Measurements from ENCODE around the gene RGS7.

Gene RGS7

GRCh38 chr1:240973875-240974274 is 383.1 kb downstream of the RGS7 start:
- no peak for TF ChIP-seq CTCF (IDR thresholded peaks at IDR 0.05)

- no peak for TF ChIP-seq CTCF (IDR thresholded peaks at IDR 0.05)
Observed at GRCh38 chr1:240970253-240970652, 386.8 kb downstream of the RGS7 start.

- no peak for TF ChIP-seq CTCF (IDR thresholded peaks at IDR 0.05)
Observed at GRCh38 chr1:240968864-240969263, 388.1 kb downstream of the RGS7 start.

GRCh38 chr1:240967070-240967724 is 389.8 kb downstream of the RGS7 start:
- no peak for TF ChIP-seq CTCF (IDR thresholded peaks at IDR 0.05)

GRCh38 chr1:240965581-240966091 is 391.4 kb downstream of the RGS7 start:
- no peak for TF ChIP-seq CTCF (IDR thresholded peaks at IDR 0.05)

GRCh38 chr1:240962086-240962485 is 394.9 kb downstream of the RGS7 start:
- TF ChIP-seq CTCF (IDR thresholded peaks at IDR 0.05): no peak

GRCh38 chr1:240956424-240956823 is 400.6 kb downstream of the RGS7 start:
- no peak for TF ChIP-seq CTCF (IDR thresholded peaks at IDR 0.05)

- no peak for TF ChIP-seq CTCF (IDR thresholded peaks at IDR 0.05)
Observed at GRCh38 chr1:240956020-240956419, 401.0 kb downstream of the RGS7 start.
